RPMI7951 (cell line): ENCODE results near the gene AQP10. TPM values are rescaled to one million over a fixed set of nuclear protein-coding genes. Genes with fewer than 3 reads are reported as not detected.

Source experiments
- total RNA-seq: library from RNA; depleted of rRNA; stranded (reverse); fragments of >200 nt; shearing (Covaris generic); gene quantifications from 2 replicates; pipeline ENCODE4 v1.2.3, GENCODE V29; 2014; rRNA removed

The AQP10 gene
- total RNA-seq, 1 experiment from 2014 or later, result not detected

Other genes starting within 250 kb of the AQP10 start
- not detected in 2 replicates for gene NUP210L, start 166.0 kb upstream of the AQP10 start, total RNA-seq
- gene TPM3, start 129.0 kb upstream of the AQP10 start, total RNA-seq, result 499 and 606 TPM in 2 replicates
- not detected in 2 replicates for gene CFAP141, start 114.8 kb upstream of the AQP10 start, total RNA-seq
- 52.8 and 73.8 TPM in 2 replicates for gene UBAP2L, start 100.1 kb upstream of the AQP10 start, total RNA-seq
- gene HAX1, start 48.5 kb upstream of the AQP10 start, total RNA-seq, result 107 and 122 TPM in 2 replicates
- gene ATP8B2, start 4.4 kb downstream of the AQP10 start, total RNA-seq, result 21.1 and 26.5 TPM in 2 replicates
- gene IL6R, start 84.2 kb downstream of the AQP10 start, total RNA-seq, result 0.24 and 0.29 TPM in 2 replicates
- gene TDRD10, start 181.1 kb downstream of the AQP10 start, total RNA-seq, result not detected in 2 replicates
- not detected in 2 replicates for gene SHE, start 181.3 kb downstream of the AQP10 start, total RNA-seq
- 15.1 and 24.2 TPM in 2 replicates for gene UBE2Q1, start 237.6 kb downstream of the AQP10 start, total RNA-seq
- gene CHRNB2, start 246.7 kb downstream of the AQP10 start, total RNA-seq, result 0.10 TPM in 1 of 2 replicates, not detected in the other